DOHH2 (cell line): ENCODE measurements around the gene CAMSAP1.

ENCODE experiments used
- CTCF ChIP-seq: fragments of 200-600 bp; sonication (generic); IDR thresholded peaks from one replicate; pipeline ENCODE4 v1.5.1; 2014; ENCODE audit warnings: antibody characterized with exemption, mild to moderate bottlenecking, low read depth, low read length; ENCODE audit not compliant: poor library complexity, severe bottlenecking
- EZH2phosphoT487 ChIP-seq: fragments of 200-600 bp; sonication (generic); IDR thresholded peaks from 2 replicates; pipeline ENCODE4 v1.6.1; 2017; ENCODE audit warnings: borderline replicate concordance, mild to moderate bottlenecking, antibody characterized with exemption, low read length, moderate library complexity, mixed read lengths

DNA sequence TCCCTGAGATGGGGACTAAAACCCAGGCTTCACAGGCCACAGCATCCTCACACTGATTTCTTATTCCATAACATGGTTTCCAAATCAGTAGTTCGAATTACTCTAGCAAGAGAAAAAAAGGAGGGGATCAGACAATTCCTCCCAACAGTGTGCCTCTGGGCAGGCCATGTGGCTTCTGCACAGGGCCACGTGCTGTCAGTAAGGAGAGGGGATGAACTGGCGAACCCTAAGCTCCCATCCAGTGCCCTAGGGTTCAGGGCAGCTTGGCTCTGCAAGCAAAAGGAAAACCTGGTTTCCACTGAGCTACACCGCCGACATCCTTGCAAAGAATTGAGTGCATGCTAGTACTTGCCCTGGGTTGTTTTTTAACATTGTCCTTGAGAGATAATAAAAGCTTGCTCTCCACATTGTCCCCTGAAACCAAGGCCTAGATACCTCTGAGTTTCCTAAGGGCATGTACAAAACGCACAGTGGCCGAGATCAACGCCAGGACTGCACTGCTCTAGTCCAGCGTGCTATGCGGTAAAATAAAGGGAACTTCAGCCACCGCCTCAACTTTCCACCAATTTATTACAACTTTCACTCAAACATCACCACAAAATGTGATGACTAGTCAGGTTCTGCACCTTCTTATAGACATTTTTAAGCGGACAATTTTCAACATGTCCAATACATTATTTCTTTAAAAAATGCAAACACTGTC lies 4.5 kb downstream of the CAMSAP1 start:
- no peak for TF ChIP-seq CTCF
- TF ChIP-seq EZH2phosphoT487, result no peak
